Activated B cell treated with CpG ODN at 0.5 μM for 24 hours (primary cell): ENCODE results near the gene DUSP22. TPM values are rescaled to one million over a fixed set of nuclear protein-coding genes. Genes with fewer than 3 reads are reported as not detected.

Experiments
- ATAC-seq: fragments of 200-7000 bp; cut with Tn5 transposase; one replicate; pipeline ENCODE4 v1.10.0; 2021; ENCODE audit warnings: low read depth, mild to moderate bottlenecking, moderate library complexity
- CTCF ChIA-PET: fragments of 350-600 bp; sonication (Branson Sonifier 250); formaldehyde crosslinking; loops from one replicate; lab custom pipeline; 2021; ENCODE audit warnings: antibody characterized with exemption; lab: Charles Lee
- POLR2A ChIA-PET: fragments of 350-600 bp; sonication (Branson Sonifier 250); formaldehyde crosslinking; loops from one replicate; lab custom pipeline; 2021; ENCODE audit warnings: antibody characterized with exemption; lab: Charles Lee
- DNase-seq: peaks from one replicate; pipeline ENCODE4 v3.0.0; 2022
- H3K27ac Mint-ChIP-seq: one replicate; pipeline ENCODE4 v1.8.0; 2020; ENCODE audit warnings: mixed read lengths
- H3K27me3 Mint-ChIP-seq: one replicate; pipeline ENCODE4 v1.8.0; 2021; ENCODE audit warnings: mixed read lengths
- H3K36me3 Mint-ChIP-seq: one replicate; pipeline ENCODE4 v1.8.0; 2021; ENCODE audit warnings: low read depth, mixed read lengths
- H3K4me1 Mint-ChIP-seq: one replicate; pipeline ENCODE4 v1.8.0; 2021; ENCODE audit warnings: mixed read lengths
- H3K4me3 Mint-ChIP-seq: one replicate; pipeline ENCODE4 v1.8.0; 2020; ENCODE audit warnings: mild to moderate bottlenecking, mixed read lengths
- H3K9me3 Mint-ChIP-seq: one replicate; pipeline ENCODE4 v1.8.0; 2020; ENCODE audit warnings: mixed read lengths
- CTCF ChIP-seq: fragments of 200-600 bp; IDR thresholded peaks from one replicate; pipeline ENCODE4 v1.8.0; 2022; ENCODE audit warnings: antibody characterized with exemption, mild to moderate bottlenecking
- intact Hi-C: fragments of 100-400 bp; cut with micrococcal nuclease; formaldehyde crosslinking; loops from one replicate; pipeline ENCODE4 v1.15.1; 2024
- total RNA-seq: library from RNA; stranded (reverse); gene quantifications from 2 replicates; pipeline ENCODE4 v1.2.3, GENCODE V29; 2022

The DUSP22 gene
- total RNA-seq, 1 donor from 2014 or later = 153 TPM

GRCh38 chr6:353642-354614, 61.6 kb downstream of the DUSP22 start:
- ChIA-PET CTCF (interaction anchor here (1.2 kb wide), 1 partner anchor 126 kb away, joined by 5 read pairs; no protein-coding TSS in a partner anchor), POLR2A (interaction anchor here (0.8 to 4.3 kb wide), 3 partner anchors 9 to 38 kb away, joined by 9 to 31 read pairs (median 12); partner anchors contain the start of gene IRF4)
- DNase-seq (no peak), ATAC-seq (no peak)
- H3K27me3 Mint-ChIP-seq = no peaks in the 10 kb centered on the region
- H3K36me3 Mint-ChIP-seq = peaks cover 39% of the 10 kb centered on the region
- peaks cover 61% of the 10 kb centered on the region for H3K4me1 Mint-ChIP-seq
- TF ChIP-seq CTCF = no peak
- peak overlapping the region; percentile 10 for H3K27ac Mint-ChIP-seq
- no peaks in the 10 kb centered on the region for H3K9me3 Mint-ChIP-seq
- no peak overlapping the region for H3K4me3 Mint-ChIP-seq
- intact Hi-C loops = no loop called here

GRCh38 chr6:354631-355280, 62.5 kb downstream of the DUSP22 start:
- Mint-ChIP-seq H3K9me3 (no peaks in the 10 kb centered on the region), H3K27me3 (no peaks in the 10 kb centered on the region), H3K27ac (peak overlapping the region; percentile 46), H3K4me1 (peaks cover 61% of the 10 kb centered on the region), H3K4me3 (no peak overlapping the region), H3K36me3 (peaks cover 31% of the 10 kb centered on the region)
- DNase-seq = no peak
- ChIA-PET CTCF (interaction anchor here (1.4 kb wide), 1 partner anchor 12 kb away, joined by 5 read pairs; no protein-coding TSS in a partner anchor), POLR2A (interaction anchor here (0.8 to 4.3 kb wide), 6 partner anchors 10 to 62 kb away, joined by 4 to 31 read pairs (median 8); partner anchors contain the start of genes DUSP22 and IRF4)
- TF ChIP-seq CTCF = no peak
- intact Hi-C loops = no loop called here
- no peak for ATAC-seq

GRCh38 chr6:355373-356208, 63.3 kb downstream of the DUSP22 start:
- Mint-ChIP-seq H3K36me3 (peaks cover 22% of the 10 kb centered on the region), H3K9me3 (no peaks in the 10 kb centered on the region), H3K27ac (peak overlapping the region; percentile 93), H3K27me3 (no peaks in the 10 kb centered on the region), H3K4me3 (no peak overlapping the region), H3K4me1 (peaks cover 61% of the 10 kb centered on the region)
- ChIA-PET CTCF (interaction anchor here (0.9 to 1.4 kb wide), 2 partner anchors 13 to 33 kb away, joined by 3 to 5 read pairs; no protein-coding TSS in a partner anchor), POLR2A (interaction anchor here (0.9 to 4.3 kb wide), 9 partner anchors 14 to 118 kb away, joined by 3 to 31 read pairs (median 4); partner anchors contain the start of genes DUSP22 and IRF4)
- TF ChIP-seq CTCF = no peak
- intact Hi-C loops = loop anchor here (1.0 to 2.0 kb wide), 3 partner anchors 14 to 63 kb away; partner anchors contain the start of gene DUSP22
- no peak for DNase-seq
- no peak for ATAC-seq

- ChIA-PET CTCF (no interaction called here), POLR2A (interaction anchor here (1.1 to 4.3 kb wide), 5 partner anchors 19 to 119 kb away, joined by 4 to 31 read pairs (median 4); partner anchors contain the start of gene IRF4)
- peak overlapping the region; percentile 93 for H3K27ac Mint-ChIP-seq
- peaks cover 11% of the 10 kb centered on the region for H3K36me3 Mint-ChIP-seq
- no peak for TF ChIP-seq CTCF
- H3K4me3 Mint-ChIP-seq = peak overlapping the region; percentile 68
- DNase-seq (no peak), ATAC-seq (peak; percentile 85)
- no peaks in the 10 kb centered on the region for H3K27me3 Mint-ChIP-seq
- peaks cover 73% of the 10 kb centered on the region for H3K4me1 Mint-ChIP-seq
- H3K9me3 Mint-ChIP-seq = no peaks in the 10 kb centered on the region
- intact Hi-C loops = loop anchor here (1.0 to 2.0 kb wide), 3 partner anchors 16 to 65 kb away; partner anchors contain the start of gene DUSP22
Measured at GRCh38 chr6:356828-357251, 64.6 kb downstream of the DUSP22 start.
